ENCODE measurements around the gene SRR.

The SRR gene

GRCh38 chr17:2271985-2272702 lies 31.6 kb upstream of the SRR start:
- no peak overlapping the region for H3K9ac ChIP-seq (ENCODE audit: low read depth, low read length)
- no peaks in the 10 kb centered on the region for H3K9me3 ChIP-seq (ENCODE audit: insufficient read depth, low read length, severe bottlenecking)
- no peak overlapping the region for H2AFZ ChIP-seq (ENCODE audit: low read depth, low read length)
- H3K27me3 ChIP-seq (ENCODE audit: insufficient read depth, low read length, poor library complexity), result no peaks in the 10 kb centered on the region
- peak overlapping the region; percentile 6; the same call in 1 of the 2 replicates for H3K27ac ChIP-seq (ENCODE audit: low read length)
- ATAC-seq (ENCODE audit: insufficient read depth, low read depth) (no peak), DNase-seq (no peak)
- H4K20me1 ChIP-seq (ENCODE audit: insufficient read depth, low read length), result no peaks in the 10 kb centered on the region
- no peak overlapping the region for H3K4me2 ChIP-seq (ENCODE audit: insufficient read depth, low read length)
- H3K36me3 ChIP-seq (ENCODE audit: insufficient read depth, low read length), result peaks cover 52% of the 10 kb centered on the region
- peaks cover 26% of the 10 kb centered on the region for H3K4me1 ChIP-seq (ENCODE audit: insufficient read depth, low read length)
- TF ChIP-seq EZH2 (IDR thresholded peaks at IDR 0.05; ENCODE audit: borderline replicate concordance, low read depth, low read length, severe bottlenecking) (no peak), CTCF (IDR thresholded peaks at IDR 0.05; ENCODE audit: borderline replicate concordance, extremely low read depth, low read length, poor library complexity, severe bottlenecking) (no peak)
- no peak overlapping the region for H3K4me3 ChIP-seq (ENCODE audit: low read depth in 1 of 2, low read length in 2 of 2)
- H3K79me2 ChIP-seq (ENCODE audit: insufficient read depth, low read length), result peaks cover 11% of the 10 kb centered on the region; the same call in 1 of the 2 replicates

- H3K4me2 ChIP-seq (ENCODE audit: insufficient read depth, low read length), result no peak overlapping the region
- H3K4me1 ChIP-seq (ENCODE audit: insufficient read depth, low read length), result peaks cover 9% of the 10 kb centered on the region; the same call in 1 of the 2 replicates
- DNase-seq (no peak), ATAC-seq (ENCODE audit: insufficient read depth, low read depth) (no peak)
- H3K9me3 ChIP-seq (ENCODE audit: insufficient read depth, low read length, severe bottlenecking), result no peaks in the 10 kb centered on the region
- H3K79me2 ChIP-seq (ENCODE audit: insufficient read depth, low read length), result peaks cover 4% of the 10 kb centered on the region; the same call in 1 of the 2 replicates
- no peaks in the 10 kb centered on the region for H4K20me1 ChIP-seq (ENCODE audit: insufficient read depth, low read length)
- H3K27ac ChIP-seq (ENCODE audit: low read length), result no peak overlapping the region
- no peaks in the 10 kb centered on the region for H3K27me3 ChIP-seq (ENCODE audit: insufficient read depth, low read length, poor library complexity)
- no peak overlapping the region for H3K4me3 ChIP-seq (ENCODE audit: low read depth in 1 of 2, low read length in 2 of 2)
- H2AFZ ChIP-seq (ENCODE audit: low read depth, low read length), result no peak overlapping the region
- no peak for TF ChIP-seq CTCF (IDR thresholded peaks at IDR 0.05; ENCODE audit: borderline replicate concordance, extremely low read depth, low read length, poor library complexity, severe bottlenecking)
- TF ChIP-seq EZH2 (IDR thresholded peaks at IDR 0.05; ENCODE audit: borderline replicate concordance, low read depth, low read length, severe bottlenecking), result no peak
- H3K36me3 ChIP-seq (ENCODE audit: insufficient read depth, low read length), result peaks cover 65% of the 10 kb centered on the region
- H3K9ac ChIP-seq (ENCODE audit: low read depth, low read length), result no peak overlapping the region
Observed at GRCh38 chr17:2274414-2274813, 29.3 kb upstream of the SRR start.

GRCh38 chr17:2275722-2276121 lies 28.0 kb upstream of the SRR start:
- Histone ChIP-seq H3K4me1 (ENCODE audit: insufficient read depth, low read length) (peaks cover 9% of the 10 kb centered on the region; the same call in 1 of the 2 replicates), H3K27me3 (ENCODE audit: insufficient read depth, low read length, poor library complexity) (no peaks in the 10 kb centered on the region), H3K79me2 (ENCODE audit: insufficient read depth, low read length) (peaks cover 2% of the 10 kb centered on the region; the same call in 1 of the 2 replicates), H3K9ac (ENCODE audit: low read depth, low read length) (no peak overlapping the region), H2AFZ (ENCODE audit: low read depth, low read length) (no peak overlapping the region), H3K27ac (ENCODE audit: low read length) (peak overlapping the region; percentile 32; the same call in 1 of the 2 replicates), H3K4me3 (ENCODE audit: low read depth in 1 of 2, low read length in 2 of 2) (no peak overlapping the region), H3K9me3 (ENCODE audit: insufficient read depth, low read length, severe bottlenecking) (no peaks in the 10 kb centered on the region), H3K4me2 (ENCODE audit: insufficient read depth, low read length) (no peak overlapping the region), H3K36me3 (ENCODE audit: insufficient read depth, low read length) (peaks cover 68% of the 10 kb centered on the region), H4K20me1 (ENCODE audit: insufficient read depth, low read length) (no peaks in the 10 kb centered on the region)
- DNase-seq (no peak), ATAC-seq (ENCODE audit: insufficient read depth, low read depth) (peak; percentile 58)
- TF ChIP-seq EZH2 (IDR thresholded peaks at IDR 0.05; ENCODE audit: borderline replicate concordance, low read depth, low read length, severe bottlenecking) (no peak), CTCF (IDR thresholded peaks at IDR 0.05; ENCODE audit: borderline replicate concordance, extremely low read depth, low read length, poor library complexity, severe bottlenecking) (no peak)

Data from DND-41 (cell line).